Sigmoid colon (tissue), 4 donors: Measurements from ENCODE around the gene ZSWIM5.

ENCODE experiments used
- CTCF ChIP-seq, 4 experiments: fragments of 450-650 bp in 3 of 4; fragments of 200-600 bp in 1 of 4; IDR thresholded peaks; one replicate each; pipeline ENCODE4 v1.5.1; 2016 to 2019; ENCODE audit warnings: antibody characterized with exemption in 4 of 4, mild to moderate bottlenecking in 3 of 4, moderate library complexity in 2 of 4
- EP300 ChIP-seq, 4 donors: sonication (generic); formaldehyde crosslinking; IDR thresholded peaks; one replicate each; pipeline ENCODE4 v1.6.1; 2017; ENCODE audit warnings: antibody characterized with exemption in 4 of 4
- POLR2A ChIP-seq, 2 donors: fragments of 450-650 bp; IDR thresholded peaks; one replicate each; pipeline ENCODE4 v1.6.1; 2016; ENCODE audit warnings: antibody characterized with exemption in 2 of 2, mild to moderate bottlenecking in 2 of 2, moderate library complexity in 2 of 2

- TF ChIP-seq POLR2A (IDR thresholded peaks at IDR 0.05) (no peak), EP300 (IDR thresholded peaks at IDR 0.05) (no peak), CTCF (IDR thresholded peaks at IDR 0.05) (no peak)
These were observed 18.7 kb downstream of the ZSWIM5 start for GRCh38 chr1:45187725-45188124.
